Activated CD8-positive, alpha-beta T cell treated with anti-CD3 and anti-CD28 coated beads, Interleukin-2, amount 10 ng/mL, durations not matched to agents 7 days and 5 days (primary cell): Measurements from ENCODE around the gene KCNMB1. TPM values are rescaled to one million over a fixed set of nuclear protein-coding genes. Genes with fewer than 3 reads are reported as not detected.

Experiments
- ATAC-seq: fragments of 150-1000 bp; cut with Tn5 transposase; one replicate; pipeline ENCODE4 v1.10.0; 2021; ENCODE audit warnings: moderate library complexity
- CTCF ChIA-PET: fragments of 350-600 bp; sonication (Branson Sonifier 250); formaldehyde crosslinking; loops from one replicate; lab custom pipeline; 2021; ENCODE audit warnings: antibody characterized with exemption; lab: Charles Lee
- POLR2A ChIA-PET: fragments of 350-600 bp; sonication (Branson Sonifier 250); formaldehyde crosslinking; loops from one replicate; lab custom pipeline; 2021; ENCODE audit warnings: antibody characterized with exemption; lab: Charles Lee
- DNase-seq: peaks from one replicate; pipeline ENCODE4 v3.0.0-alpha.2; 2020
- H3K27ac Mint-ChIP-seq: one replicate; pipeline ENCODE4 v1.8.0; 2021; ENCODE audit warnings: mild to moderate bottlenecking, mixed read lengths
- H3K27me3 Mint-ChIP-seq: one replicate; pipeline ENCODE4 v1.8.0; 2021; ENCODE audit warnings: low read depth, mixed read lengths
- H3K36me3 Mint-ChIP-seq: one replicate; pipeline ENCODE4 v1.8.0; 2021; ENCODE audit warnings: low read depth, mixed read lengths
- H3K4me1 Mint-ChIP-seq: one replicate; pipeline ENCODE4 v1.8.0; 2021; ENCODE audit warnings: low read depth, mixed read lengths
- H3K4me3 Mint-ChIP-seq: one replicate; pipeline ENCODE4 v1.8.0; 2021; ENCODE audit warnings: mild to moderate bottlenecking, mixed read lengths
- H3K9me3 Mint-ChIP-seq: one replicate; pipeline ENCODE4 v1.8.0; 2022; ENCODE audit warnings: mixed read lengths; ENCODE audit not compliant: insufficient read depth
- total RNA-seq, 2 experiments: library from RNA; stranded (reverse); gene quantifications; one replicate each; pipeline ENCODE4 v1.2.3, GENCODE V29; 2021

The KCNMB1 gene
- total RNA-seq, 2 experiments from 2014 or later, result not detected

GRCh38 chr5:170327168-170327567, 62.0 kb downstream of the KCNMB1 start:
- no peaks in the 10 kb centered on the region for H3K4me1 Mint-ChIP-seq
- no peak overlapping the region for H3K27ac Mint-ChIP-seq
- ATAC-seq (no peak), DNase-seq (no peak)
- no peak overlapping the region for H3K4me3 Mint-ChIP-seq
- H3K36me3 Mint-ChIP-seq, result no peaks in the 10 kb centered on the region
- POLR2A ChIA-PET, result interaction anchor here (0.7 to 1.7 kb wide), 5 partner anchors 12 to 34 kb away, joined by 3 to 6 read pairs (median 3); partner anchors contain the start of gene LCP2
- no peaks in the 10 kb centered on the region for H3K27me3 Mint-ChIP-seq
- H3K9me3 Mint-ChIP-seq, result no peaks in the 10 kb centered on the region
- CTCF ChIA-PET, result interaction anchor here (0.8 to 1.9 kb wide), 9 partner anchors 11 to 53 kb away, joined by 3 to 8 read pairs (median 4); partner anchors contain the start of gene LCP2

Other genes with a start within 250 kb of the KCNMB1 start
- not detected for gene C5orf58, start 156.4 kb downstream of the KCNMB1 start, total RNA-seq
- gene LCP2, start 91.6 kb downstream of the KCNMB1 start, total RNA-seq, result 100 to 1,000 TPM; 386 TPM
- gene KCNIP1, start 114.7 kb upstream of the KCNMB1 start, total RNA-seq, result not detected